ENCODE measurements around the gene ITIH2. TPM values are rescaled to one million over a fixed set of nuclear protein-coding genes. Genes with fewer than 3 reads are reported as not detected.
"Not testable (repeated sequence)": the region's sequence is repeated elsewhere in the genome, so short reads cannot be mapped to it uniquely, and the experiment has no call there.

ITIH2 gene
- total and polyA plus RNA-seq, 9 of the 15 experiments (the other 6 are each of a cell fraction or from before 2014, with no cell fraction given), result 0.66 TPM; not detected in 8

- DNase-seq (ENCODE audit: extremely low read depth in 1 of 4, low spot score in 3 of 4), result no peak
- no peaks in the 10 kb centered on the region for H4K20me1 ChIP-seq (replicated peaks; ENCODE audit: control insufficient read depth, insufficient read depth, low read length)
- CTCF ChIA-PET (ENCODE audit: low intra/inter-chr PET ratio), result no interaction called here
Measured at GRCh38 chr10:7744307-7744706, 41.2 kb downstream of the ITIH2 start.

DNA sequence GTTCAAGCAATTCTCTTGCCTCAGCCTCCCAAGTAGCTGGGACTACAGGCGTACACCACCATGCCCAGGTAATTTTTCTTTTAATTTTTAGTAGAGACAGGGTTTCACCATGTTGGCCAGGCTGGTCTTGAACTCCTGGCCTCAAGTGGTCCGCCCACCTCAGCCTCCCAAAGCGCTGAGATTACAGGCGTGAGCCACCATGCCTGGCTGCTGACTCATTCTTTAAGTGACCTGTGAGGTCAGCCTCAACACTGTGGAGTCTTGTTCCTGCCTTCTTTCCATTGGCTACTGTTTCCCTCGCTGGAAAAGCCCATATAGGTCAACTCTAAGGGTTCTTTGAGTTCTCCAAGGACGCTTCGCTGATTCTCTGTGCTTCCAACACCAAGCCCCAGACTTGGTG is 45.5 kb downstream of the ITIH2 start:
- in situ Hi-C loops (cut with MboI); H3K79me2 ChIP-seq (ENCODE audit: control insufficient read depth, insufficient read depth, low read length); H3K9me3 ChIP-seq (replicated peaks; ENCODE audit: control insufficient read depth, insufficient read depth, low read depth, low read length); FAIRE-seq; H3K4me2 ChIP-seq (ENCODE audit: insufficient read depth, low read length); H3K27ac ChIP-seq (ENCODE audit: extremely low read depth, low read depth, low read length); H3K4me1 ChIP-seq (replicated peaks in 1 of 2; ENCODE audit: control insufficient read depth in 2 of 2, insufficient read depth in 2 of 2, low read length in 2 of 2); intact Hi-C loops (cut with micrococcal nuclease); POLR2A ChIA-PET; BruUV-seq (replicated peaks); H2AFZ ChIP-seq (ENCODE audit: low read depth, low read length); ATAC-seq; H3K27me3 ChIP-seq (ENCODE audit: control insufficient read depth in 2 of 2, insufficient read depth in 2 of 2, low read length in 2 of 2); H4K20me1 ChIP-seq (replicated peaks; ENCODE audit: control insufficient read depth, insufficient read depth, low read length); H3K9me1 ChIP-seq (ENCODE audit: control insufficient read depth, insufficient read depth, low read length); CTCF ChIA-PET (ENCODE audit: low intra/inter-chr PET ratio); H3K4me3 ChIP-seq; H3K9ac ChIP-seq (ENCODE audit: insufficient read depth in 1 of 2, low read depth in 2 of 2, low read length in 2 of 2): not testable (repeated sequence)
- WGBS (ENCODE audit: insufficient coverage, low coverage, missing lambda C conversion rate), result 56% methylated on average over 7 of the region's 7 CpGs
- peak in 1 of 4 experiments; percentile 16 for DNase-seq (ENCODE audit: extremely low read depth in 1 of 4, low spot score in 3 of 4)
- TF ChIP-seq KDM1A (IDR thresholded peaks at IDR 0.05) (0 out of 4 replicates have a peak, but pooled peaks of 1 of the 2 experiments have one; percentile 18), EGR1 (conservative IDR thresholded peaks at IDR 0.05) (peak; percentile 69)
- H3K36me3 ChIP-seq (ENCODE audit: control insufficient read depth, insufficient read depth, low read length), result peaks cover 12% of the 10 kb centered on the region; the same call in 2 of the 3 replicates

More at GRCh38 chr10:7744307-7744706, 41.2 kb downstream of the ITIH2 start:
- peaks cover 13 to 16% of the 10 kb centered on the region in 2 experiments for H3K27me3 ChIP-seq (ENCODE audit: control insufficient read depth in 2 of 2, insufficient read depth in 2 of 2, low read length in 2 of 2)
- in situ Hi-C loops (cut with MboI) (no loop called here), intact Hi-C loops (cut with micrococcal nuclease) (no loop called here)
- no peaks in the 10 kb centered on the region for H3K9me3 ChIP-seq (replicated peaks; ENCODE audit: control insufficient read depth, insufficient read depth, low read depth, low read length)
- H3K27ac ChIP-seq (ENCODE audit: extremely low read depth, low read depth, low read length), result no peak overlapping the region
- BruUV-seq (replicated peaks), result no TSS peak
- no peaks in the 10 kb centered on the region for H3K79me2 ChIP-seq (ENCODE audit: control insufficient read depth, insufficient read depth, low read length)
- no peak overlapping the region for H3K4me3 ChIP-seq
- TF ChIP-seq HNRNPH1 (optimal IDR thresholded peaks at IDR 0.05; ENCODE audit: low read depth, low read length), result no peak
- H3K4me1 ChIP-seq (replicated peaks in 1 of 2; ENCODE audit: control insufficient read depth in 2 of 2, insufficient read depth in 2 of 2, low read length in 2 of 2), result no peaks in the 10 kb centered on the region
- POLR2A ChIA-PET, result no interaction called here
- no peak overlapping the region for H3K9ac ChIP-seq (ENCODE audit: insufficient read depth in 1 of 2, low read depth in 2 of 2, low read length in 2 of 2)
- no peak overlapping the region for H2AFZ ChIP-seq (ENCODE audit: low read depth, low read length)
- no peak overlapping the region for H3K4me2 ChIP-seq (ENCODE audit: insufficient read depth, low read length)
- no peaks in the 10 kb centered on the region for H3K36me3 ChIP-seq (ENCODE audit: control insufficient read depth, insufficient read depth, low read length)
- ATAC-seq (no peak), FAIRE-seq (no peak)
- 23% methylated on average over 8 of the region's 8 CpGs for WGBS (ENCODE audit: insufficient coverage, low coverage, missing lambda C conversion rate)
- H3K9me1 ChIP-seq (ENCODE audit: control insufficient read depth, insufficient read depth, low read length), result no peaks in the 10 kb centered on the region

Data from K562 (cell line).